Brain microvascular endothelial cell (primary cell): ENCODE results near the gene ANXA5.

Experiments used
- DNase-seq: peaks from one replicate; pipeline ENCODE4 v3.0.0-alpha.2; 2020
- H3K27ac ChIP-seq: fragments of 250-450 bp; sonication (Bioruptor Pico); 2 replicates; pipeline ENCODE4 v1.5.1; 2020; ENCODE audit warnings: mild to moderate bottlenecking, moderate library complexity
- H3K27me3 ChIP-seq: fragments of 250-450 bp; sonication (Bioruptor Pico); replicated peaks from 2 replicates; pipeline ENCODE4 v1.5.1; 2020; ENCODE audit warnings: mild to moderate bottlenecking
- H3K36me3 ChIP-seq: fragments of 250-450 bp; sonication (Bioruptor Pico); replicated peaks from 2 replicates; pipeline ENCODE4 v1.5.1; 2020; ENCODE audit warnings: mild to moderate bottlenecking
- H3K4me3 ChIP-seq: 2 replicates; pipeline ENCODE4 v1.5.1; 2011; ENCODE audit warnings: low read depth, mild to moderate bottlenecking, control low read depth, low read length, moderate library complexity
- in situ Hi-C: cut with HindIII; loops from 2 replicates; pipeline ENCODE4 v1.10.0; 2017; ENCODE audit warnings: low sequenced_read_pairs, low pct_ligation_motif_present
- TF ChIP-seq, protein P1 (sequence below): IDR thresholded peaks from 2 replicates; pipeline ENCODE4 v1.5.1; 2011; ENCODE audit warnings: low read depth, mild to moderate bottlenecking, moderate library complexity, low read length, control low read depth, inconsistent platforms; ENCODE audit errors: missing control alignments

The ANXA5 gene

DNA sequence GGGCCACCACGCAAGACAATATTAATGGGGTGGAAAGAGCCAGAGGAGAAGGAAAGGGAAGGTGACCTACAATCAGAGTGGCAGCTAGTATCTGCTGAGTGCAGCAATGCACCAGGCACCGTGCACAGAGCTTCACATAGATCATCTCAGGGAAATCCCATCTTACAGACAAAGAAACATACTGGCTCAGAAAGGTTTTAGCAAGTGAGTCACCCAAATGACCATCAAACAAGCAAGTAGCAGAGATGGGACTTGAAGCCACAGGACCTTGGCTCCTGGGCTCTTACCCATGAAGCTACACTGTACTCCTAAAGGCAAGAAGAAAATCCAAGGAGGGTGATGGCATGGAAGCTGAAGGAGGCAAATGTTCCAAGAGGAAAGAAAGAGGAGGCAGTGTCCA, 6.8 kb downstream of the ANXA5 start:
- Histone ChIP-seq H3K36me3 (peaks cover 36% of the 10 kb centered on the region), H3K27me3 (no peaks in the 10 kb centered on the region), H3K27ac (peak overlapping the region; percentile 95), H3K4me3 (peak overlapping the region; percentile 7)
- TF ChIP-seq, protein P1, sequence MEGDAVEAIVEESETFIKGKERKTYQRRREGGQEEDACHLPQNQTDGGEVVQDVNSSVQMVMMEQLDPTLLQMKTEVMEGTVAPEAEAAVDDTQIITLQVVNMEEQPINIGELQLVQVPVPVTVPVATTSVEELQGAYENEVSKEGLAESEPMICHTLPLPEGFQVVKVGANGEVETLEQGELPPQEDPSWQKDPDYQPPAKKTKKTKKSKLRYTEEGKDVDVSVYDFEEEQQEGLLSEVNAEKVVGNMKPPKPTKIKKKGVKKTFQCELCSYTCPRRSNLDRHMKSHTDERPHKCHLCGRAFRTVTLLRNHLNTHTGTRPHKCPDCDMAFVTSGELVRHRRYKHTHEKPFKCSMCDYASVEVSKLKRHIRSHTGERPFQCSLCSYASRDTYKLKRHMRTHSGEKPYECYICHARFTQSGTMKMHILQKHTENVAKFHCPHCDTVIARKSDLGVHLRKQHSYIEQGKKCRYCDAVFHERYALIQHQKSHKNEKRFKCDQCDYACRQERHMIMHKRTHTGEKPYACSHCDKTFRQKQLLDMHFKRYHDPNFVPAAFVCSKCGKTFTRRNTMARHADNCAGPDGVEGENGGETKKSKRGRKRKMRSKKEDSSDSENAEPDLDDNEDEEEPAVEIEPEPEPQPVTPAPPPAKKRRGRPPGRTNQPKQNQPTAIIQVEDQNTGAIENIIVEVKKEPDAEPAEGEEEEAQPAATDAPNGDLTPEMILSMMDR = no peak
- in situ Hi-C loops = no loop called here
- peak; percentile 74 for DNase-seq

DNA sequence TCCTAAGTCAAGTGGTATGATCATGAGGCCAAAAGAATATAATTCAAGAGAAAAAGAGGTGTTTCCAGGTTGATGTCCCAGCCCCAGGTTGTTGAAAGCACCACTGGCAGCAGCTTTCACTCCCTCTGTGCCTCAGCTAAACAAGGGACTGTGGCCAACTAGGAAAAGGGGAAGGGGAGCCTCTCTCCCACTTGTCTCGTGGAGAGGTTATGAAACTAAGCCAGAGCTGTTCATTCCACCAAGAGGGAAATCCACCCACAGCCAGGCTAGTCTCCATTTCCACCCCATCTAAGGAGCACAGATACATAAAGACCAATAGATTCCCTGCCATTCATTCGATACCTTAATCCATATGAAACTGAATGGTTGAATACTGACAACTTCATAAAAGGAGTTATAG, 8.1 kb downstream of the ANXA5 start:
- in situ Hi-C loops = no loop called here
- DNase-seq = no peak
- TF ChIP-seq, protein P1 = no peak
- no peak overlapping the region for H3K4me3 ChIP-seq
- H3K27me3 ChIP-seq = no peaks in the 10 kb centered on the region
- H3K36me3 ChIP-seq = peaks cover 43% of the 10 kb centered on the region
- H3K27ac ChIP-seq = no peak overlapping the region

DNA sequence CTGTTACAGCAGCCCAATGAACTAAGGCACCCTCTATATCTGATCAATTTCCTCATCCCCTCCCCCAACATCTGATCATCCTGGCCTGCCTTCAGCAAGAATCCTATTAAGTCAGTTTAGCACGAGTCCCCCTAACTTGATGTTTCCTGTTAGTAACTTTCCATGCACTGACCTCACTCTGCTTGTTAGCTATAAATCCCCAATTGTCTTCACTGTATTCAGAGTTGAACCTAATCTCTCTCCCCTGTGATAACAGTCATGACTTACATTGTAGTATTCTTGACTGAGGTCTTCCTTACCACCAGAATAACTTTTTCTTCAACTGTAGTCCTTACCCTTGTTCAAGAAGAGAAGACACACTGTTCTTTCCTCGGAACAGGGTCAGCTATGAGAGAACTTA, 8.5 kb downstream of the ANXA5 start:
- in situ Hi-C loops = no loop called here
- Histone ChIP-seq H3K36me3 (peaks cover 45% of the 10 kb centered on the region), H3K27ac (no peak overlapping the region), H3K27me3 (no peaks in the 10 kb centered on the region), H3K4me3 (no peak overlapping the region)
- TF ChIP-seq, protein P1 = no peak
- DNase-seq = no peak

DNA sequence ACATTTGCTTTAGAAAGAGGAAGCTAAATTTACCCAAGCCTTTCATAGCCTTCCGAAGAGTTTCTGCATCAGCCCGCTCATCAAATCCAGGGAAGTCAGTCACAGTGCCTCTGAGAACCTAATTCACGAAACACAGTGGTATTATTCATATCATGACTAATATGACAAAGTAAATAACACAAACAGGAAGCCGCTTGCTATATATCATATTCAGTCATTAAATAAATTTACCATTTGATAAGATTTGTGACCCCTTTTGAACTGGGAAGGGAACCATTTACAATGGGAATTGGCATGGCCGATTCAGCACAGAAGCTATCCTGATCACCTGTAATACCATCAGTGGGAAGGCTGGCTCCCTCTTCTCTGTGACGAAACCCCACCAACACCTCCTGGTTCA, 10.5 kb downstream of the ANXA5 start:
- H3K27me3 ChIP-seq = no peaks in the 10 kb centered on the region
- DNase-seq = no peak
- TF ChIP-seq, protein P1 = no peak
- no peak overlapping the region for H3K4me3 ChIP-seq
- no peak overlapping the region for H3K27ac ChIP-seq
- in situ Hi-C loops = no loop called here
- H3K36me3 ChIP-seq = peaks cover 58% of the 10 kb centered on the region

DNA sequence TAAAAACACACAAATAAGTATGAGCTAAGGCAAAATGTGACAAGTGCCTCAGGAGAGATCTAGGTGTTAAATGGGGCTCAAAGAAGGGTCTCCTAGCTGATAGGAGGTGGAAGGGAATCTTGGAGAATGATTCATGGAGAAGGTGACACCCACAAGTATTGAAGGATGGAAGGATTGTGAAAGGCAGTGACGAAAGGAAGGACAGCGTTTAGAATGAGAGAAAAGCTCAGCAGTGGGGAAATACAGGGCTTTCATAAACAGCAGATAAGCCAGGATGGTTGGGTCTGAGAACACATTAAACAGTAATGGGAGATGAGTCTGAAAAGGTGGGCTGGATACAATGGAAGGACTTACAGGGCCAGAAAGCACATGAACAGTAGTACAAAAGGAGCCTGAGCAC, 11.5 kb downstream of the ANXA5 start:
- Histone ChIP-seq H3K36me3 (peaks cover 68% of the 10 kb centered on the region), H3K4me3 (no peak overlapping the region), H3K27me3 (no peaks in the 10 kb centered on the region), H3K27ac (no peak overlapping the region)
- DNase-seq = no peak
- TF ChIP-seq, protein P1 = no peak
- in situ Hi-C loops = no loop called here

DNA sequence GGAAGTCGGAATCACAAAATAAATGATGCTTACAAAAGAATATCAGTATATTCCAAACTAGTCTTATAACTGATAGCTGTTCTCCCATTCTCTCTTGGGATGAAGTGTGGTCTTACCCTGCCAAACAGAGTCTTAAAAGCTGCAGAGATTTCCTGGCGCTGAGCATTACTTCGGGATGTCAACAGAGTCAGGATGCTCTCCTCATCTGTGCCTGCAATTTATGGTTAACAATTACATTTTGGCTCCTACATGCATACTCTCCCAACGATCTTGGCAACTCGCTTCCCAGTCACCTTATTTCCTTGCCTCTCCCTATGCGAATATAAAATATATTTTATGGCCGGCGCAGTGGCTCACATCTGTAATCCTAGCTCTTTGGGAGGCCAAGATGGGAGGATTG, 12.2 kb downstream of the ANXA5 start:
- peaks cover 72% of the 10 kb centered on the region for H3K36me3 ChIP-seq
- in situ Hi-C loops = no loop called here

More for the DNA sequence above, 12.2 kb downstream of the ANXA5 start:
- DNase-seq = no peak
- Histone ChIP-seq H3K27me3 (no peaks in the 10 kb centered on the region), H3K27ac (no peak overlapping the region), H3K4me3 (no peak overlapping the region)
- TF ChIP-seq, protein P1 = no peak
